Chondrocyte (in vitro differentiated cells): ENCODE data around the gene HSD17B2. TPM values are rescaled to one million over a fixed set of nuclear protein-coding genes. Genes with fewer than 3 reads are reported as not detected.

Experiments used
- DNase-seq: peaks from one replicate; pipeline ENCODE4 v3.0.0; 2021; ENCODE audit warnings: mixed read lengths, low spot score
- H3K27ac Mint-ChIP-seq: one replicate; pipeline ENCODE4 v1.8.0; 2021; ENCODE audit warnings: mild to moderate bottlenecking, moderate library complexity, mixed read lengths; ENCODE audit not compliant: unreplicated experiment
- H3K27me3 Mint-ChIP-seq: 2 replicates; pipeline ENCODE4 v1.8.0; 2021; ENCODE audit warnings: low read depth, mixed read lengths
- H3K36me3 Mint-ChIP-seq: 2 replicates; pipeline ENCODE4 v1.8.0; 2021; ENCODE audit warnings: low read depth, mixed read lengths
- H3K4me1 Mint-ChIP-seq: 2 replicates; pipeline ENCODE4 v1.8.0; 2021; ENCODE audit warnings: low read depth, mild to moderate bottlenecking, mixed read lengths
- H3K4me3 Mint-ChIP-seq: one replicate; pipeline ENCODE4 v1.8.0; 2021; ENCODE audit warnings: mild to moderate bottlenecking, moderate library complexity, mixed read lengths; ENCODE audit not compliant: unreplicated experiment
- H3K9me3 Mint-ChIP-seq: 2 replicates; pipeline ENCODE4 v1.8.0; 2021; ENCODE audit warnings: low read depth, mixed read lengths
- CTCF ChIP-seq: fragments of 200-600 bp; sonication (generic); IDR thresholded peaks from 2 replicates; pipeline ENCODE4 v1.5.0; 2021; ENCODE audit warnings: antibody characterized with exemption, mild to moderate bottlenecking, moderate library complexity
- total RNA-seq: library from RNA; stranded (reverse); gene quantifications from 3 replicates; pipeline ENCODE4 v1.2.1, GENCODE V29; 2021

The HSD17B2 gene
- total RNA-seq, 1 donor from 2014 or later: not detected

DNA sequence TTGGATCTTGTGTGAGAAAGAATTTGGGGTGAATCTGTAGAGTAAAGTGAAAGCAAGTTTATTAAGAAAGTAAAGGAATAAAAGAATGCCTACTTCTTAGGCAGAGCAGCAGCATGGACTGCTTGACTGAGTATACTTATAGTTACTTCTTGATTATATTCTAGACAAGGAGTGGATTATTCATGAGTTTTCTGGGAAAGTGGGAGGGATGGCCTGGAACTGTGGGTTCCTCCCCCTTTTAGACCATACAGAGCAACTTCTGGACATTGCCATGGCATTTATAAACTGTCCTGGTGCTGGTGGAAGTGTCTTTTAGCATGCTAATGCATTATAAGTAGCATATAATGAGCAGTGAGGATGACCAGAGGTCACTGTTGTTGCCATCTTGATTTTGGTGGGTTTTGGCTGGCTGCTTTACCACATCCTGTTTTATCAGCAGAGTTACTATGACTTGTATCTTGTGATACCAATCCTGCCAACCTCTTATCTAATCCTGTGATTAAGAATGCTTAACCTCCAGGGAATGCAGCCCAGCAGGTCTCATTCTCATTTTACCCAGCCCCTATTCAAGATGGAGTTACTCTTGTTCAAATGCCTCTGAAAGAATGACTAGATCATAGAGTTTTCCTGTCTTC lies 58.7 kb downstream of the HSD17B2 start:
- H3K27ac Mint-ChIP-seq: no peak overlapping the region
- no peaks in the 10 kb centered on the region for H3K9me3 Mint-ChIP-seq
- no peaks in the 10 kb centered on the region for H3K36me3 Mint-ChIP-seq
- H3K4me1 Mint-ChIP-seq: peaks cover 15% of the 10 kb centered on the region
- no peak for TF ChIP-seq CTCF
- no peak overlapping the region for H3K4me3 Mint-ChIP-seq
- DNase-seq: no peak
- peaks cover 3% of the 10 kb centered on the region for H3K27me3 Mint-ChIP-seq

DNA sequence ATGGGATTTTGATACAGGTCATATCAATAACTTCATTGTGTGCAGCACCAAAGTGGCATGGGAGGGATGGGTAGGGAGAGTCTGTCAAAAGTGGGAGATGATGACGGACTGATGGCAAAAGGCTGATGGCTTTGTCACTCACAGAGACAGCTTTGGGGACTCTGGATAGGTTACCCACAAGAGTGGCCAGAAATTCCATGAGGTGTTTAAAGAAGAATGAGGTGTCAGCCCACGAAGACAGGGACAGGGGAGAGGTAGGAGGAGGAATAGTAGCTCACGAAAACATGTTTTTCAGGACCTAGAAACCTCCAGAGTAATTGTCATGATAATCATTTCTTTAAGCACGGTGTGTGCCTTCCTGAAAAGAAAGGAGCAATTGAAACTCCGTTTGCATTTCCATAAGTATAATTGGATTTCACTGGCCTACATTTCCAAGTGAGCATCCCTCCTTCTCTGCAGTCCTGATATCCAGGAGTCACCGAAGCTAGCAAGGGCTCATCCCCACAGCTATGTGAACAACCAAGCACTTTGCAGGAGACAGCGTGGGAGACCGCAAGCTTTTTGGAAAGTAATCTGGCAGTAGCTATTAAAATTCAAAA lies 60.0 kb downstream of the HSD17B2 start:
- DNase-seq: no peak
- H3K9me3 Mint-ChIP-seq: peaks cover 3% of the 10 kb centered on the region
- H3K36me3 Mint-ChIP-seq: peaks cover 2% of the 10 kb centered on the region
- H3K4me1 Mint-ChIP-seq: peaks cover 15% of the 10 kb centered on the region
- H3K4me3 Mint-ChIP-seq: no peak overlapping the region
- no peak for TF ChIP-seq CTCF
- no peak overlapping the region for H3K27ac Mint-ChIP-seq
- H3K27me3 Mint-ChIP-seq: peaks cover 8% of the 10 kb centered on the region

DNA sequence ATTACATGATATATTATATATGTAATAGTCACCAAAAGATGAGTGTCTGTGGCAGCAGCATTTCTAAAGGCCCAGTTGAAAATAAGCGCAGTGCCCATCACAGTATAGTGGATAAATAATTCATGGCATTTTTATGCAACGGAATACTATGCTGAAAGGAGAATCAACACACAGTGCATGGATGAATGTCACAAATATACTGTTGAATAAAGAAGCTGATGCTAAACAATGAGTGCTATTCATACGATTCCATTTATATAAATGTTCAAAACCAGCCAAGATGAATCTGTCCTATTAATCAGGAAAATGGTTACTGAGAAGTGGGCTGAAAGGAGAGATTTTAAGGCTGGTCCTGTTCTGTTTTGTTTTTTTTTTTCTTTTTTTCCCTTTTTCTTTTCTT lies 61.6 kb downstream of the HSD17B2 start:
- H3K4me1 Mint-ChIP-seq: peaks cover 6% of the 10 kb centered on the region
- TF ChIP-seq CTCF: no peak
- peaks cover 5% of the 10 kb centered on the region for H3K9me3 Mint-ChIP-seq
- no peak overlapping the region for H3K27ac Mint-ChIP-seq
- no peak for DNase-seq
- no peak overlapping the region for H3K4me3 Mint-ChIP-seq
- H3K27me3 Mint-ChIP-seq: peaks cover 15% of the 10 kb centered on the region
- peaks cover 2% of the 10 kb centered on the region for H3K36me3 Mint-ChIP-seq

GRCh38 chr16:82105107-82105506 lies 70.1 kb downstream of the HSD17B2 start:
- Mint-ChIP-seq H3K9me3 (peaks cover 1% of the 10 kb centered on the region), H3K4me1 (no peaks in the 10 kb centered on the region), H3K27me3 (peaks cover 32% of the 10 kb centered on the region), H3K4me3 (no peak overlapping the region), H3K36me3 (no peaks in the 10 kb centered on the region), H3K27ac (no peak overlapping the region)
- no peak for TF ChIP-seq CTCF
- no peak for DNase-seq

DNA sequence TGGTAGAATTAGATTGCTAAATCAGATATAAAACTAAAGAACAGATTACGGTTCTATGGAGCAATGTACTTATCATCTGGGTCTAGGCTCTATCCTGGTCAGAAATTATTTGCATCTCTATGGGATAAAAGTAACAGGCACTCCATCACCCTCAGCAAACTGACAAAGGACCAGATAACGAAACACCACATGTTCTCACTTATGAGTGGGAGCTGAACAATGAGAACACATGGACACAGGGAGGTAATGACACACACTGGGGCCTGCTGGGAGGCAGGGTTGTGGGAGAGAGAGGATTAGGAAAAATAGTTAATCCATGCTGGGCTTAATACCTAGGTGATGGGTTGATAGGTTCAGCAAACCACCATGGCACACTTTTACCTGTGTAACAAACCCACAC lies 73.0 kb downstream of the HSD17B2 start:
- no peak overlapping the region for H3K27ac Mint-ChIP-seq
- H3K27me3 Mint-ChIP-seq: peaks cover 23% of the 10 kb centered on the region
- TF ChIP-seq CTCF: no peak
- no peaks in the 10 kb centered on the region for H3K36me3 Mint-ChIP-seq
- no peak overlapping the region for H3K4me3 Mint-ChIP-seq
- H3K9me3 Mint-ChIP-seq: no peaks in the 10 kb centered on the region
- H3K4me1 Mint-ChIP-seq: no peaks in the 10 kb centered on the region
- DNase-seq: no peak
